LNCAP (cell line): Measurements from ENCODE around the gene KRT13.

ENCODE experiments used
- CTCF ChIP-seq: fragments of 450-650 bp; IDR thresholded peaks from 2 replicates; pipeline ENCODE4 v1.5.1; 2017; ENCODE audit warnings: mild to moderate bottlenecking

The KRT13 gene

GRCh38 chr17:41464173-41464572 lies 41.2 kb downstream of the KRT13 start:
- no peak for TF ChIP-seq CTCF

- no peak for TF ChIP-seq CTCF
Observed at GRCh38 chr17:41463746-41464145, 41.7 kb downstream of the KRT13 start.

- no peak for TF ChIP-seq CTCF
Observed at GRCh38 chr17:41462705-41463104, 42.7 kb downstream of the KRT13 start.

- no peak for TF ChIP-seq CTCF
Observed at GRCh38 chr17:41457676-41458075, 47.7 kb downstream of the KRT13 start.

- TF ChIP-seq CTCF, result no peak
Observed at GRCh38 chr17:41456204-41456603, 49.2 kb downstream of the KRT13 start.

GRCh38 chr17:41455236-41455635 lies 50.2 kb downstream of the KRT13 start:
- no peak for TF ChIP-seq CTCF

GRCh38 chr17:41453066-41453465 lies 52.3 kb downstream of the KRT13 start:
- TF ChIP-seq CTCF, result no peak

- no peak for TF ChIP-seq CTCF
Observed at GRCh38 chr17:41452281-41452680, 53.1 kb downstream of the KRT13 start.
